SK-N-SH treated with all-trans-retinoic acid at 6 μM for 48 hours (cell line): ENCODE results near the gene PDGFRB.

ENCODE experiments used
- ATAC-seq: fragments of 200-7000 bp; cut with Tn5 transposase; 3 replicates; pipeline ENCODE4 v1.9.1; 2020; ENCODE audit warnings: mild to moderate bottlenecking, moderate library complexity
- ARNTL ChIP-seq: fragments of 450-650 bp; formaldehyde crosslinking; IDR thresholded peaks from 2 replicates; pipeline ENCODE4 v1.5.0; 2020; ENCODE audit warnings: low read depth, mild to moderate bottlenecking, moderate library complexity, borderline replicate concordance
- BACH2 ChIP-seq: fragments of 250-450 bp; sonication (Bioruptor Pico); IDR thresholded peaks from 2 replicates; pipeline ENCODE4 v1.9.0; 2021; ENCODE audit warnings: mild to moderate bottlenecking, borderline replicate concordance
- CSDC2 ChIP-seq: fragments of 250-450 bp; sonication (Bioruptor Pico); IDR thresholded peaks from 2 replicates; pipeline ENCODE4 v1.5.0; 2020; ENCODE audit warnings: mild to moderate bottlenecking, moderate library complexity
- ESRRG ChIP-seq: fragments of 250-450 bp; sonication (Bioruptor Pico); IDR thresholded peaks from 2 replicates; pipeline ENCODE4 v1.6.1; 2021; ENCODE audit warnings: mild to moderate bottlenecking
- GLIS3 ChIP-seq: fragments of 250-450 bp; sonication (Bioruptor Pico); IDR thresholded peaks from 2 replicates; pipeline ENCODE4 v1.5.0; 2020; ENCODE audit warnings: mild to moderate bottlenecking, moderate library complexity
- ISL1 ChIP-seq: fragments of 250-450 bp; sonication (Bioruptor Pico); IDR thresholded peaks from 2 replicates; pipeline ENCODE4 v2.1.2; 2022; ENCODE audit warnings: mild to moderate bottlenecking, moderate library complexity
- OSR1 ChIP-seq: fragments of 250-450 bp; sonication (Bioruptor Pico); IDR thresholded peaks from 2 replicates; pipeline ENCODE4 v1.8.0; 2022; ENCODE audit warnings: moderate library complexity, mild to moderate bottlenecking, inconsistent platforms
- PPARA ChIP-seq: fragments of 250-450 bp; sonication (Bioruptor Pico); IDR thresholded peaks from 2 replicates; pipeline ENCODE4 v1.5.0; 2020; ENCODE audit warnings: mild to moderate bottlenecking, borderline replicate concordance
- TCF4 ChIP-seq: fragments of 250-450 bp; sonication (Bioruptor Pico); IDR thresholded peaks from 2 replicates; pipeline ENCODE4 v1.8.0; 2021; ENCODE audit warnings: mild to moderate bottlenecking, moderate library complexity, borderline replicate concordance
- TOX ChIP-seq: fragments of 250-450 bp; sonication (Bioruptor Pico); IDR thresholded peaks from 2 replicates; pipeline ENCODE4 v1.8.0; 2021; ENCODE audit warnings: mild to moderate bottlenecking, moderate library complexity, borderline replicate concordance
- ZC3H10 ChIP-seq: fragments of 250-450 bp; sonication (Bioruptor Pico); IDR thresholded peaks from 2 replicates; pipeline ENCODE4 v1.5.1; 2021; ENCODE audit warnings: mild to moderate bottlenecking, moderate library complexity
- ZFP3 ChIP-seq: fragments of 250-450 bp; sonication (Bioruptor Pico); IDR thresholded peaks from 2 replicates; pipeline ENCODE4 v1.5.0; 2020; ENCODE audit warnings: mild to moderate bottlenecking, moderate library complexity
- ZFP30 ChIP-seq: fragments of 450-650 bp; formaldehyde crosslinking; IDR thresholded peaks from 2 replicates; pipeline ENCODE4 v1.5.0; 2022; ENCODE audit warnings: mild to moderate bottlenecking, moderate library complexity
- ZNF565 ChIP-seq: fragments of 450-650 bp; formaldehyde crosslinking; conservative IDR thresholded peaks from 2 replicates; pipeline ENCODE4 v1.5.0; 2020; ENCODE audit warnings: low read depth, mild to moderate bottlenecking, moderate library complexity
- ZNF8 ChIP-seq: fragments of 450-650 bp; formaldehyde crosslinking; IDR thresholded peaks from 2 replicates; pipeline ENCODE4 v1.5.0; 2020; ENCODE audit warnings: mild to moderate bottlenecking, moderate library complexity
- TF ChIP-seq, protein P1 (sequence below): fragments of 250-450 bp; sonication (Bioruptor Pico); IDR thresholded peaks from 2 replicates; pipeline ENCODE4 v1.8.0; 2020; ENCODE audit warnings: mild to moderate bottlenecking, moderate library complexity, borderline replicate concordance
- TF ChIP-seq, protein P2 (sequence below): fragments of 250-450 bp; sonication (Bioruptor Pico); IDR thresholded peaks from 2 replicates; pipeline ENCODE4 v1.5.1; 2021; ENCODE audit warnings: mild to moderate bottlenecking, moderate library complexity
- TF ChIP-seq, protein P3 (sequence below): fragments of 250-450 bp; sonication (Bioruptor Pico); IDR thresholded peaks from 2 replicates; pipeline ENCODE4 v1.8.0; 2021; ENCODE audit warnings: low read depth, mild to moderate bottlenecking, moderate library complexity, borderline replicate concordance
- TF ChIP-seq, protein P4 (sequence below): fragments of 250-450 bp; sonication (Bioruptor Pico); IDR thresholded peaks from 2 replicates; pipeline ENCODE4 v1.5.0; 2020; ENCODE audit warnings: mild to moderate bottlenecking, moderate library complexity

The PDGFRB gene

DNA sequence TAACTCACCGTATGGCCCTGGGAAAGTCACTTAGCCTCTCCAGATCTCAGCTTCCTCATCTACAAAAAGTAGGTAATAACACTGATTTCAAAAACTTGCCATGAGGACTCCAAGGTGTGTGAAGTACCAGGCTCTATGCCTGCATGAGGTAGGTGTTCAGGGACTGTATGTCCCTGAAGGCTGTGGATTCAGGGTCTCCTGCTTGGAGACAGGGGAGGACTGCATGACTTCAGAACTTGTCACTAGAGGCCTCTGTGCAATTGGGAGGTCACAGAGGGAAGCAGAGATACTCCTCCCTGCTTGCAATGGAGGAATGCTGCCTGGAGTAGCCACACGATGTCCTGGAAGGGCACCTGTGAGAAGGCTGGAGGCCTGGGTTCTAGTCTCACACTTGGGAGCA, 2.2 kb downstream of the PDGFRB start:
- no peak for TF ChIP-seq GLIS3 (CRISPR knock-in tag)
- TF ChIP-seq TCF4, result no peak
- TF ChIP-seq, protein P1, sequence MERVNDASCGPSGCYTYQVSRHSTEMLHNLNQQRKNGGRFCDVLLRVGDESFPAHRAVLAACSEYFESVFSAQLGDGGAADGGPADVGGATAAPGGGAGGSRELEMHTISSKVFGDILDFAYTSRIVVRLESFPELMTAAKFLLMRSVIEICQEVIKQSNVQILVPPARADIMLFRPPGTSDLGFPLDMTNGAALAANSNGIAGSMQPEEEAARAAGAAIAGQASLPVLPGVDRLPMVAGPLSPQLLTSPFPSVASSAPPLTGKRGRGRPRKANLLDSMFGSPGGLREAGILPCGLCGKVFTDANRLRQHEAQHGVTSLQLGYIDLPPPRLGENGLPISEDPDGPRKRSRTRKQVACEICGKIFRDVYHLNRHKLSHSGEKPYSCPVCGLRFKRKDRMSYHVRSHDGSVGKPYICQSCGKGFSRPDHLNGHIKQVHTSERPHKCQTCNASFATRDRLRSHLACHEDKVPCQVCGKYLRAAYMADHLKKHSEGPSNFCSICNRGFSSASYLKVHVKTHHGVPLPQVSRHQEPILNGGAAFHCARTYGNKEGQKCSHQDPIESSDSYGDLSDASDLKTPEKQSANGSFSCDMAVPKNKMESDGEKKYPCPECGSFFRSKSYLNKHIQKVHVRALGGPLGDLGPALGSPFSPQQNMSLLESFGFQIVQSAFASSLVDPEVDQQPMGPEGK, result no peak
- no peak for TF ChIP-seq ESRRG (CRISPR knock-in tag)
- TF ChIP-seq, protein P2, sequence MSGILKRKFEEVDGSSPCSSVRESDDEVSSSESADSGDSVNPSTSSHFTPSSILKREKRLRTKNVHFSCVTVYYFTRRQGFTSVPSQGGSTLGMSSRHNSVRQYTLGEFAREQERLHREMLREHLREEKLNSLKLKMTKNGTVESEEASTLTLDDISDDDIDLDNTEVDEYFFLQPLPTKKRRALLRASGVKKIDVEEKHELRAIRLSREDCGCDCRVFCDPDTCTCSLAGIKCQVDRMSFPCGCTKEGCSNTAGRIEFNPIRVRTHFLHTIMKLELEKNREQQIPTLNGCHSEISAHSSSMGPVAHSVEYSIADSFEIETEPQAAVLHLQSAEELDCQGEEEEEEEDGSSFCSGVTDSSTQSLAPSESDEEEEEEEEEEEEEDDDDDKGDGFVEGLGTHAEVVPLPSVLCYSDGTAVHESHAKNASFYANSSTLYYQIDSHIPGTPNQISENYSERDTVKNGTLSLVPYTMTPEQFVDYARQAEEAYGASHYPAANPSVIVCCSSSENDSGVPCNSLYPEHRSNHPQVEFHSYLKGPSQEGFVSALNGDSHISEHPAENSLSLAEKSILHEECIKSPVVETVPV, result no peak
- TF ChIP-seq BACH2 (CRISPR knock-in tag), result no peak
- no peak for TF ChIP-seq OSR1
- TF ChIP-seq, protein P3, sequence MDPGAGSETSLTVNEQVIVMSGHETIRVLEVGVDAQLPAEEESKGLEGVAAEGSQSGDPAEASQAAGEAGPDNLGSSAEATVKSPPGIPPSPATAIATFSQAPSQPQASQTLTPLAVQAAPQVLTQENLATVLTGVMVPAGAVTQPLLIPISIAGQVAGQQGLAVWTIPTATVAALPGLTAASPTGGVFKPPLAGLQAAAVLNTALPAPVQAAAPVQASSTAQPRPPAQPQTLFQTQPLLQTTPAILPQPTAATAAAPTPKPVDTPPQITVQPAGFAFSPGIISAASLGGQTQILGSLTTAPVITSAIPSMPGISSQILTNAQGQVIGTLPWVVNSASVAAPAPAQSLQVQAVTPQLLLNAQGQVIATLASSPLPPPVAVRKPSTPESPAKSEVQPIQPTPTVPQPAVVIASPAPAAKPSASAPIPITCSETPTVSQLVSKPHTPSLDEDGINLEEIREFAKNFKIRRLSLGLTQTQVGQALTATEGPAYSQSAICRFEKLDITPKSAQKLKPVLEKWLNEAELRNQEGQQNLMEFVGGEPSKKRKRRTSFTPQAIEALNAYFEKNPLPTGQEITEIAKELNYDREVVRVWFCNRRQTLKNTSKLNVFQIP (CRISPR knock-in tag), result no peak
- no peak for TF ChIP-seq PPARA (CRISPR knock-in tag)

DNA sequence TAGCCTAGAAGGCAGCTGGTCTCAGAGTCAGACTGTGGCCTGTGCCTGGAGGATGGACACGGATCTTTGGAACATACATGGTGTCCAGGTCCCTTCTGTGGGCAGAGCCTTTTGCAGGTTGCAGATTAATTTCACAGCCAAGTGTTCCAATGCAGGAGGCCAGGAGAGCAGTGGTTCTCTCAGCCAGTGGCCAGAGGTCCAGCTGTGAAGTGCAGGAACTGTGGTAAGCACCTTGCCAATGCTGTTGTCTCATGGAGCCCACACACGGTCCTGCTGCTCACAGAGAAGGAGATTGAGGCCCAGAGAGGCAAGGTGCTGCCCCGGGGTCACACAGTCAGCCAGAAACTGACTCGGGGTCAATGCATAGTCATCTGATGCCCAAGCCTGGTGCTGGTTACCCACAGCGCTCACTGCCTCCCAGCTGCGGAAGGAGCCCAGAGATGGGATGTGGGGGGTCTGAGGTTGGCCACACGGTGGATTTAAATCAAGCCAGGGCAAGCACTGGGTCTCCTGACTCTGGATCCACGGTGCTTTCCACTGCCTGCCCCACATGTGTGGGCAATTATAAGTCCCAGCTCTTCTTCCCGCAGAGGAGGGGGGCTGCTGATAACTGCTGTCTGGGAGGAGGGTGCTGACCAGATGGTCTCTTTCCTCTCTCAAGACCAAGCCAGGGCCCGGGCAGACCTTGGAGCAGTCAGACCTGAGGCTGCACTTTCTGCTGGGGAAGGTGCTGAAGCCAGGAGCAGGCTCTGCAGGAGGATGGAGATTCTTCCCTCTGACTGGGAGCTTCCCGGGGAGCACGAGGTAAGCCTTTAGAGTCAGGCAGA, 2.8 kb downstream of the PDGFRB start:
- TF ChIP-seq, protein P3 (CRISPR knock-in tag), result no peak
- TF ChIP-seq ZC3H10 (CRISPR knock-in tag), result no peak
- no peak for TF ChIP-seq OSR1
- TF ChIP-seq, protein P4, sequence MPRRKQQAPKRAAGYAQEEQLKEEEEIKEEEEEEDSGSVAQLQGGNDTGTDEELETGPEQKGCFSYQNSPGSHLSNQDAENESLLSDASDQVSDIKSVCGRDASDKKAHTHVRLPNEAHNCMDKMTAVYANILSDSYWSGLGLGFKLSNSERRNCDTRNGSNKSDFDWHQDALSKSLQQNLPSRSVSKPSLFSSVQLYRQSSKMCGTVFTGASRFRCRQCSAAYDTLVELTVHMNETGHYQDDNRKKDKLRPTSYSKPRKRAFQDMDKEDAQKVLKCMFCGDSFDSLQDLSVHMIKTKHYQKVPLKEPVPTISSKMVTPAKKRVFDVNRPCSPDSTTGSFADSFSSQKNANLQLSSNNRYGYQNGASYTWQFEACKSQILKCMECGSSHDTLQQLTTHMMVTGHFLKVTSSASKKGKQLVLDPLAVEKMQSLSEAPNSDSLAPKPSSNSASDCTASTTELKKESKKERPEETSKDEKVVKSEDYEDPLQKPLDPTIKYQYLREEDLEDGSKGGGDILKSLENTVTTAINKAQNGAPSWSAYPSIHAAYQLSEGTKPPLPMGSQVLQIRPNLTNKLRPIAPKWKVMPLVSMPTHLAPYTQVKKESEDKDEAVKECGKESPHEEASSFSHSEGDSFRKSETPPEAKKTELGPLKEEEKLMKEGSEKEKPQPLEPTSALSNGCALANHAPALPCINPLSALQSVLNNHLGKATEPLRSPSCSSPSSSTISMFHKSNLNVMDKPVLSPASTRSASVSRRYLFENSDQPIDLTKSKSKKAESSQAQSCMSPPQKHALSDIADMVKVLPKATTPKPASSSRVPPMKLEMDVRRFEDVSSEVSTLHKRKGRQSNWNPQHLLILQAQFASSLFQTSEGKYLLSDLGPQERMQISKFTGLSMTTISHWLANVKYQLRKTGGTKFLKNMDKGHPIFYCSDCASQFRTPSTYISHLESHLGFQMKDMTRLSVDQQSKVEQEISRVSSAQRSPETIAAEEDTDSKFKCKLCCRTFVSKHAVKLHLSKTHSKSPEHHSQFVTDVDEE, result peak; percentile 31; the same call in 1 of the 2 replicates
- peak; percentile 88 for TF ChIP-seq TCF4
- TF ChIP-seq CSDC2 (CRISPR knock-in tag), result no peak
- TF ChIP-seq ZFP30, result no peak
- no peak for TF ChIP-seq GLIS3 (CRISPR knock-in tag)
- peak; percentile 23 for ATAC-seq

More for the DNA sequence above, 2.2 kb downstream of the PDGFRB start:
- ATAC-seq, result no peak

DNA sequence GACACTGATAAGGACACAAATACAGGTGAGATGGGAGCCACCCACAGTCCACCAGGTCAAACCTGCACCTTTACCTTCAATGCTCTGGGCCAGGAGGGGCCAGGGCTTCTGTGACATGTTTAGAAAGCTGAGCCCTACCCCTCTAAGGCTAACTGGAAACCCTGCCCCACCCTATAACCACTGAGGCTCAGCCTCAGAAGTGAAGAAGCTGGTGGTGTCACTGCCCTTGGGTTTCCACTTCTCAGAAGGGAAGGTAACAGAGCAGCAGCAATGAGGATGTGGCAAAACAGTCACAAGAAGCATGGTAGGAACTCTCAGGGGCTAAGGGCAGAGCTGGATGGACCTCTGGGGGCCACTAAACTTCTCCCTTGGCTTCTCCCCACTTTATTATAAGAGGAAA, 6.0 kb downstream of the PDGFRB start:
- no peak for ATAC-seq
- no peak for TF ChIP-seq GLIS3 (CRISPR knock-in tag)
- TF ChIP-seq TCF4, result no peak
- TF ChIP-seq ARNTL (CRISPR knock-in tag), result no peak
- no peak for TF ChIP-seq CSDC2 (CRISPR knock-in tag)
- TF ChIP-seq ISL1, result no peak
- TF ChIP-seq OSR1, result no peak
- TF ChIP-seq, protein P4, result no peak
- TF ChIP-seq ZNF565 (CRISPR knock-in tag), result no peak
- TF ChIP-seq PPARA (CRISPR knock-in tag), result no peak
- TF ChIP-seq ZNF8, result no peak
- no peak for TF ChIP-seq TOX (CRISPR knock-in tag)
- no peak for TF ChIP-seq ZFP30
- no peak for TF ChIP-seq ZFP3 (CRISPR knock-in tag)
- TF ChIP-seq ZC3H10 (CRISPR knock-in tag), result no peak
- TF ChIP-seq, protein P2, result no peak
- TF ChIP-seq, protein P3 (CRISPR knock-in tag), result no peak
